ENCODE data around the gene STRA8. TPM values are rescaled to one million over a fixed set of nuclear protein-coding genes. Genes with fewer than 3 reads are reported as not detected.

The STRA8 gene
- total and polyA plus RNA-seq, 4 donors: not detected

DNA sequence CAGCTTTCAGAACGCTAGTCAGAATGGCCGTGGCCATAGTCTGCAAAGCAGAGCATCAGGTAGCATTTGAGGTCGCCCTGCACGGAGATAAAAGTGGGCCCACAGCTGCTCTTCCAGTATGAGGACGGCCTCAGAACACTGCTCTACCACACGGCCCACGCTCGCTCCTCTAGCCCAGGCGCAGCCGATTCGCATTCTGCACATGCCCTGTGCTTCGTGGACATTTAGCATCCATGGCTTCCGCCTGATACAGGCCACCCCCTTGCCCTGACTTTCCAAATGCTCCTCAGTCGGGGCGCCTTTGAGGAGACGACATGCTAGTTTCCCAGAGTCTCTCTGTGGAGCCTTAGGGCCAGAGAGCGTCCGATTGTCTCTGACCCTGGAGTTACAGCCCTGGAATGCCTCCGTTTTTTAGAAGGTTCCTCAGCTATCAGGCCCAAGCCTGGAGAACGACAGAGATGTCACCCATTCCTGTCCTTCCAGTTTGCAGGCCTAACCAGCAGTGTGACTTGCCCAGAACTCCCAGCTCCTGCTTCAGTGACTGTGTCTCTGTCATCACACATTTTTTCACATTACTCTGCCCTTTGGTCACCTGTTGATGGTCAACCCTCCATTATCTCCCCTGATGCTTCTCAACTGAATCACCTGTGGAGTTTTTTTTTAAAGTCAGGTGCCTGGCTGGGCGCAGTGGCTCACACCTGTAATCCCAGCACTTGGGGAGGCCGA, 14.3 kb downstream of the STRA8 start:
- WGBS, 2 donors: 95 to 96% methylated on average over 22 of the region's 22 CpGs
- Histone ChIP-seq H3K36me3 (ENCODE audit: control insufficient read depth in 4 of 4, insufficient read depth in 4 of 4, low read length in 4 of 4) (no peaks in the 10 kb centered on the region), H3K4me1 (ENCODE audit: control insufficient read depth in 5 of 5, insufficient read depth in 5 of 5, low read length in 5 of 5) (peaks cover 0 to 3% (median 0%) of the 10 kb centered on the region in 5 donors), H3K9ac (ENCODE audit: insufficient read depth in 1 of 2, low read length in 2 of 2) (no peak overlapping the region), H3K27ac (ENCODE audit: low read depth in 1 of 2, low read length in 1 of 2) (no peak overlapping the region), H3K9me3 (ENCODE audit: control insufficient read depth in 4 of 4, insufficient read depth in 3 of 4, low read length in 3 of 4) (no peaks in the 10 kb centered on the region), H3K4me3 (no peak overlapping the region), H3K27me3 (ENCODE audit: control insufficient read depth in 3 of 3, insufficient read depth in 3 of 3, low read length in 2 of 3) (no peaks in the 10 kb centered on the region)
- ATAC-seq (ENCODE audit: insufficient read depth, low FRiP score): no peak
- TF ChIP-seq, protein P1, sequence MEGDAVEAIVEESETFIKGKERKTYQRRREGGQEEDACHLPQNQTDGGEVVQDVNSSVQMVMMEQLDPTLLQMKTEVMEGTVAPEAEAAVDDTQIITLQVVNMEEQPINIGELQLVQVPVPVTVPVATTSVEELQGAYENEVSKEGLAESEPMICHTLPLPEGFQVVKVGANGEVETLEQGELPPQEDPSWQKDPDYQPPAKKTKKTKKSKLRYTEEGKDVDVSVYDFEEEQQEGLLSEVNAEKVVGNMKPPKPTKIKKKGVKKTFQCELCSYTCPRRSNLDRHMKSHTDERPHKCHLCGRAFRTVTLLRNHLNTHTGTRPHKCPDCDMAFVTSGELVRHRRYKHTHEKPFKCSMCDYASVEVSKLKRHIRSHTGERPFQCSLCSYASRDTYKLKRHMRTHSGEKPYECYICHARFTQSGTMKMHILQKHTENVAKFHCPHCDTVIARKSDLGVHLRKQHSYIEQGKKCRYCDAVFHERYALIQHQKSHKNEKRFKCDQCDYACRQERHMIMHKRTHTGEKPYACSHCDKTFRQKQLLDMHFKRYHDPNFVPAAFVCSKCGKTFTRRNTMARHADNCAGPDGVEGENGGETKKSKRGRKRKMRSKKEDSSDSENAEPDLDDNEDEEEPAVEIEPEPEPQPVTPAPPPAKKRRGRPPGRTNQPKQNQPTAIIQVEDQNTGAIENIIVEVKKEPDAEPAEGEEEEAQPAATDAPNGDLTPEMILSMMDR (IDR thresholded peaks at IDR 0.05; ENCODE audit: control extremely low read depth, extremely low read depth): no peak
- no peak for DNase-seq

DNA sequence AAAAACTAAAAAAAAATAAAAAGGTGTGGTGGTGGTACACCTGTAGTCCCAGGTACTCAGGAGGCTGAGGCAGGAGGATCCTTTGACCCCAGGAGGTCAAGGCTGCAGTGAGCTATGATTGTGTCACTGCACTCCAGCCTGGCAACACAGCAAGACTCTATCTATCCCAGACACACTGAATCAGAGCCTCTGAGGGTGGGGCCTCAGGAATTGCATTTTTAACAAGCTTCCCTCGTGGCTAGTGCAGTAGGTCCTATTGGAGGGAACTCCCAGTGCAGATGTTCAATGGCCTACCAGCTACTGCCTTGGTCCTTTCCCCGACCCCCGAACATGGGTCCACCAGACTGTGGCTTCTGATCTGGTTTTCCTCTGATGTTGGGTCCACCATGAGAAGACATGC, 14.9 kb downstream of the STRA8 start:
- no peak for ATAC-seq (ENCODE audit: insufficient read depth, low FRiP score)
- DNase-seq: no peak
- H3K9me3 ChIP-seq (ENCODE audit: control insufficient read depth in 4 of 4, insufficient read depth in 3 of 4, low read length in 3 of 4): no peaks in the 10 kb centered on the region
- no peak overlapping the region for H3K4me3 ChIP-seq
- H3K27me3 ChIP-seq (ENCODE audit: control insufficient read depth in 3 of 3, insufficient read depth in 3 of 3, low read length in 2 of 3): no peaks in the 10 kb centered on the region
- H3K4me1 ChIP-seq (ENCODE audit: control insufficient read depth in 5 of 5, insufficient read depth in 5 of 5, low read length in 5 of 5): peaks cover 0 to 6% (median 0%) of the 10 kb centered on the region in 5 donors
- TF ChIP-seq, protein P1 (IDR thresholded peaks at IDR 0.05; ENCODE audit: control extremely low read depth, extremely low read depth): no peak
- H3K27ac ChIP-seq (ENCODE audit: low read depth in 1 of 2, low read length in 1 of 2): no peak overlapping the region
- no peaks in the 10 kb centered on the region for H3K36me3 ChIP-seq (ENCODE audit: control insufficient read depth in 4 of 4, insufficient read depth in 4 of 4, low read length in 4 of 4)
- WGBS, 2 donors: 89 to 91% methylated on average over 3 of the region's 3 CpGs
- no peak overlapping the region for H3K9ac ChIP-seq (ENCODE audit: insufficient read depth in 1 of 2, low read length in 2 of 2)

DNA sequence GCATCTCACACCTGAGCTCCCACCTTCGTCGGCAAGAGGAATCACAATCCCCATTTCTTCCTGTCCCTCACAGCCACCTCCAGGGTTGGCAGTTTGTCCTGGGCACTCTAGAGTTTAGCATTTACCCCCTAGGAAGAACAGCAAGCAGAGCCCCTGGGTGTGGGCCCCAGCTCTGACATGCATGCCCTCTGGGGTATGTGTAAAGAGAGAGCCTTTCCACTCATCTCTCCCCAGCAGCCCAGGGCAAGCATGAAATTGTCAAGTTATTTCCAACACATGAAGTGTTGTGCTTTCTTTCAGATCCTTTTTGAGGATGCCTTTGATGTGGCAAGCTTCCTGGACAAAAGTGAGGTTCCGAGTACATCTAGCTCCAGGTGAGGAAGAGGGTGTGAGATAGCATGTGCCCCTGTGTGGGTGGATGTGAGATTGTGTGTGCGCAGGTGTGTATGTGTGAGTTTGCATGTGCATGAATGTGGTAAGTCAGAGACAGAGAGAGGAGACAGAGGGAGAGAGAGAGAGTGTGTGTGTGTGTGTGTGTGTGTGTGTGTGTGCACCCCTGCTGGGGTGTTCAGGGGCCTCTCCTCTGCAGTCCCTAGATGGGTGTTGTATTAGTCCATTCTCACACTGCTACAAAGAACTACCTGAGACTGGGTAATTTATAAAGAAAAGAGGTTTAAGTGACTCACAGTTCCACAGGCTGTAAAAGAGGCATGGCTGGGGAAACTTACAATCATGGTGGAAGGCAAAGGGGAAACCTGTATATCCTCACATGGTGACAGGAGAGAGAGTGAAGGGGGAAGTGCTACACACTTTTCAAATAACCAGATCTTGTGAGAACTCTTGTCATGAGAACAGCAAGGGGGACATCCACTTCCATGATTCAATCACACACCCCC, 18.1 kb downstream of the STRA8 start:
- Histone ChIP-seq H3K36me3 (ENCODE audit: control insufficient read depth in 4 of 4, insufficient read depth in 4 of 4, low read length in 4 of 4) (no peaks in the 10 kb centered on the region), H3K4me3 (no peak overlapping the region), H3K4me1 (ENCODE audit: control insufficient read depth in 5 of 5, insufficient read depth in 5 of 5, low read length in 5 of 5) (peaks cover 0 to 23% (median 13%) of the 10 kb centered on the region in 5 donors), H3K9ac (ENCODE audit: insufficient read depth in 1 of 2, low read length in 2 of 2) (no peak overlapping the region), H3K27ac (ENCODE audit: low read depth in 1 of 2, low read length in 1 of 2) (no peak overlapping the region), H3K9me3 (ENCODE audit: control insufficient read depth in 4 of 4, insufficient read depth in 3 of 4, low read length in 3 of 4) (no peaks in the 10 kb centered on the region), H3K27me3 (ENCODE audit: control insufficient read depth in 3 of 3, insufficient read depth in 3 of 3, low read length in 2 of 3) (no peaks in the 10 kb centered on the region)
- ATAC-seq (ENCODE audit: insufficient read depth, low FRiP score) (no peak), DNase-seq (no peak)
- TF ChIP-seq, protein P1 (IDR thresholded peaks at IDR 0.05; ENCODE audit: control extremely low read depth, extremely low read depth): no peak
- WGBS, 2 donors: 82 to 84% methylated on average over 4 of the region's 4 CpGs

All from lung (tissue), 12 donors.